GM12891 (cell line): Measurements from ENCODE around the gene SLX4IP.

Experiments used
- POLR2A ChIP-seq: IDR thresholded peaks from 2 replicates; pipeline ENCODE4 v1.6.1; 2011; ENCODE audit warnings: low read depth, low read length, control low read depth
- POLR2AphosphoS5 ChIP-seq: IDR thresholded peaks from 2 replicates; pipeline ENCODE4 v1.6.1; 2011; ENCODE audit warnings: low read depth, low read length, control low read depth
- TAF1 ChIP-seq: IDR thresholded peaks from 2 replicates; pipeline ENCODE4 v1.6.1; 2011; ENCODE audit warnings: low read depth, low read length, control low read depth

DNA sequence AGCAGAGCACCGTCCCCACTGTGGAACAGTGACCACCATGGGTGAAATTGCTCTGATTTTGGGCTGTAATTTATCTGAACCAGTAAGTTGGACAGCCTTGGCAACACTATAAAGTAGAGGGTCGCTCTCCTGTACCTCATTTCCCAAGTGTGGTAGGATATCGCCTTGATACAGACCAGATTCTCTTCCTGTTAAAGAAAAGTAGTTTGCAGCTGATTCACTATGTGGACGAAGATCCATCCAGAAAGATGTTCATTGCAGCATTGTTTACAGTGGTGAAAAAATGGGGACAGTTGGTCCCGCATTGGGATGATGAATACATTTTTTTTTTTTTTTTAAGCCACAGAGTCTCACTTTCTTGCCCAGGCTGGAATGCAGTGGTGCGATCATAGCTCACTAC, 74.3 kb downstream of the SLX4IP start:
- TF ChIP-seq POLR2A: no peak
- no peak for TF ChIP-seq POLR2AphosphoS5
- no peak for TF ChIP-seq TAF1
